ENCODE measurements around the gene PRPSAP1.
"Not testable (repeated sequence)": the region's sequence is repeated elsewhere in the genome, so short reads cannot be mapped to it uniquely, and the experiment has no call there.

GRCh38 chr17:76267581-76268001 lies 86.1 kb downstream of the PRPSAP1 start:
- TF ChIP-seq POLR2AphosphoS5 (IDR thresholded peaks at IDR 0.05; ENCODE audit: insufficient read depth in 1 of 2, low read depth in 1 of 2); CTCF (IDR thresholded peaks at IDR 0.05); POLR2A (IDR thresholded peaks at IDR 0.05): not testable (repeated sequence)

All from vagina (tissue), 2 donors.